GM18505 (cell line): Measurements from ENCODE around the gene PLEKHM3.
A peak's percentile ranks its signal among the peaks of the same experiment; 100 is the strongest.

Experiments
- ATAC-seq: cut with Tn5 transposase; IDR thresholded peaks from one replicate; pipeline ENCODE4 v1.9.1; 2021; ENCODE audit not compliant: unreplicated experiment
- POLR2A ChIP-seq: IDR thresholded peaks from 4 replicates; pipeline ENCODE4 v1.6.1; 2011; ENCODE audit warnings: borderline replicate concordance; ENCODE audit not compliant: insufficient read depth, insufficient read length; ENCODE audit errors: extremely low read depth

Gene PLEKHM3

GRCh38 chr2:207883002-207883780 is 142.1 kb downstream of the PLEKHM3 start:
- TF ChIP-seq POLR2A: no peak
- ATAC-seq: no peak

DNA sequence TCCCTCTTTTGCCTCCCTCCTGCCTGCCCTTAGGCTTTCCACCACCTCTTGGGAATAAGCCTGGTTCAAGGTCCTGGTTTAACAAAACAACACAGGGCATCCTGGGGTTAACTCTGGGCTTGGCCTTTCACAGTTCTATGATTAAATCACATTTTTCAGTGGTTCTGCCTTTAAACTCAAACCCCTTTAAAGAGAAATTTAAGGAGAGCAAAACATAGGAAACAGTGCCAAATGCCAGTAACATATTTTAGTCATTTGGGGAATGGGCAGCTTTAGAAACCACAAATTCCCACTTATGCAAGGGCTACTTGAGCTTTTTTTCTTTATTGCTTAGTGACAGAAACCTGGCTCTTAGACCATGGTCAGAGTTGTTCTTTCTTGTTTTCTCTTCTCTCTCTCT is 143.4 kb downstream of the PLEKHM3 start:
- TF ChIP-seq POLR2A: no peak
- no peak for ATAC-seq

DNA sequence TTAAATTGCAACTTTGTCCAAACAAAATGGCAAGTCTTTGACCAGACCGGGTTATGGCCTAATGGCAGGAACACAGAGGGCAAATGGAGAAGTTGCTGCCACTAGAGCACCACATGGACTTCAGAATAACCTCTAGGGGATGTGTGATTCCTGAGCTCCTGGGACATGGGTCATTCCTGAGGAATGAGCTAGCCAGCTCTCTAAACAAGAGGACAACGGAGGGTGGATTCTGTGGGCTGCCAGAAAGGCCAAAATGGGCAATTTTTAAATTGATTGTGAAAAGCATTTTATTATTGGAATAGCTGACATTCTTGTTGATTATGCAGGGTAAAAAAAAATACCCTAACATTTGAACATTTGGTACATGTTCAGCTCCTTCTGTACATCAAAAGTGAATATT is 145.8 kb downstream of the PLEKHM3 start:
- no peak for TF ChIP-seq POLR2A
- ATAC-seq: no peak

DNA sequence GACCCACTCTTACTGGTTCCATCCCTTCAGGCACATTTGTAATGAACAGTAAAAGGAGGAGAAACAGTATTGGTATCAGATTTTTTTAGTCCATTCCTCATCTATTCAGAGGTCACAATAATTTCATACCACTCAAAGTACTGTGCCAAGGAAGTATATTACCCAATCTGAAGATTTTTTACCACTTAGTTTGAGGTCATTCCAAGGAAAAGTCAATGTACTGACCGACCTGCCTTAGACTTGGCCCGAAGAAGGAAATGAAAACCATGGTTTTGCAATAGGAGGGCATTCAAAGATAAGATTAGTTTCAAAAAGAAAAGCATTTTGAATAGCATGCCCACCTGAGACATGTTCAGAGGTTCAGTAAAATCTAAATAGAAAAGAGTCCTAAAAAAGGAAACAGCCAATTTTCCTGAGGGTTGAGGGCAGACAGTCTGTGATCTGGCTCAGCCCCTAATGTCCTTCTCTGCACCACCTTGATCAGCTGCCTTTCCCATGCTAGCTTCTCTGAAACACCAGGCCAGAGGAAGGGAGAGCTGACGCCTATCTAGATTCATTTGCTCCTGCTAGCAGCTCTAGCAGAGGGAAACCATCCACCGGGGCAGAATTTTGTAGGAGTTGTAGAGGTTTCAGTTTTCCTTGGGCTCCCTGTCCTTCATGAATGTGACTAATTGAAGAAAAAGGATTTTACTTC is 148.3 kb downstream of the PLEKHM3 start:
- ATAC-seq: no peak
- no peak for TF ChIP-seq POLR2A

GRCh38 chr2:207875473-207876212 is 149.7 kb downstream of the PLEKHM3 start:
- TF ChIP-seq POLR2A: no peak
- ATAC-seq: no peak

DNA sequence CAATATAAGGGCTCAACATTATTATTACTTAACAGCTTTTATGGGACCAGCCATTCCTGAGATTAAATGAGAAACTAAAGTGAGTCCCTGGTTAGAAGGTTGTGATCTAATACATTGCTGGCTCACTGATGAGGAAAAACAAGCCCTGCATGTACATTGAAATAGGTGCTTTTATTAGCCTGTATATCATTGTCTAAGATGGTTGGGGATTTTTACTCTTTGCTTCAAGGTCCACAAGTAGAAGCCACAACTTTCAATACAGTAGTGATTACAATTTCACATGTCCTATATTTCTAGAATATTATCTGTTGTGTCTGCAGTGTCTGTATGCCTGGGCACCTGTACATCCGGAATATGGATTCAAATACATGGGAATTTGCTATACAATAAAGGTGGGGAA is 151.5 kb downstream of the PLEKHM3 start:
- no peak for TF ChIP-seq POLR2A
- peak; percentile 72 for ATAC-seq

DNA sequence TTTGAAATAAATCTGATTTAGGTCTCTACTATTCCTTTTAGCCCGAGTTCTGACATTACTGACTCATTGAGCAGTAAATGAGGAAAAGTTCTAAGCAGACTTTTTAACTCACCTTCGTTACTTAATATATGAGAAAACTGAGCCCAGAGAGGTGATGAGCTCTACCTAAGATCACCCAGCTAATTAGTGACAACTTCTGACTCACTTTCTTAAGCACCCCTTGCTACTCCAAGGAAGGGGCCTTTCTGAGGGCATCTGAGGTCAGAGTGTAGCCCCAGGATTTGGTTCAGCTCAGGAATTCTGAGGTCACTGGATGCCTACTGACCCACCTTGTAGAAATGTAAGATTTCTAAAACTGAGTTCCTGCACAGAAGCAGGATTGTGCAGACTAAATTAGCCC is 153.4 kb downstream of the PLEKHM3 start:
- no peak for TF ChIP-seq POLR2A
- no peak for ATAC-seq

DNA sequence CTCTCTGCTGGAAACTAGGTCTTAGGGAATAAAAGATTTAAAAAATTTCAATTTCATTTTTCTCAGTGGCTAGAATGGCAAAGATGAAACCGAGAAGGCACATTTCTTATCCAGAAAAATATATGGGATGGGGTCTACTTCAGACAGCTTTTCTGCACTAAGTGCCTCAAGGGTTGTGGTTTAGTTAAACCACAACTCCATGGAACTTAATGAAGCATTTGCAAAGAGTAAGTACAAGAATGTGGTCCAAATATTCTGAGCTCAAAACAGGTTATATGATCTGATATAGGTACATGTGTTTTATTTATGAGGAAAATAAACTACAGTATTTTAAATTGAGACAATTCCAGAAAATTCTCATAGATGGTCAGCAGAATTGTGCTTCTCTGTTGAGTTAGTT is 153.8 kb downstream of the PLEKHM3 start:
- no peak for ATAC-seq
- TF ChIP-seq POLR2A: no peak

DNA sequence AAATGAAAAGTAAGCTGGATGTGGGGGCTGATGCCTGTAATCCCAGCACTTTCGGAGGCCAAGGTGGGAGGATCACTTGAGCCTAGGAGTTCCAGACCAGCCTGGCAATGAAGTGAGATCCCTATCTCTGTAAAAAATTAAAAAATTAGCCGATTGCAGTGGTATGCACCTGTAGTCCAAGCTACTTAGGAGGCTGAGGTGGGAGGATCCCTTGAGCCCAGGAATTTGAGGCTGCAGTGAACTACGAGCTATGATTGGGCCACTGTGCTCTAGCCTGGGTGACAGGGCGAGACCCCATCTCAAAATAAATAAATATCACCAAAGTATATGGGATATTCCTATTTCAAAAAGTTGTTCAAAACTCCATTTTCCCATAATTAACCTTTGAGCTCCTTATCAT is 154.5 kb downstream of the PLEKHM3 start:
- no peak for ATAC-seq
- TF ChIP-seq POLR2A: no peak

- ATAC-seq: no peak
- TF ChIP-seq POLR2A: no peak
These were observed 155.2 kb downstream of the PLEKHM3 start for GRCh38 chr2:207869784-207870778.

- no peak for TF ChIP-seq POLR2A
- ATAC-seq: no peak
These were observed 156.3 kb downstream of the PLEKHM3 start for GRCh38 chr2:207868855-207869596.

DNA sequence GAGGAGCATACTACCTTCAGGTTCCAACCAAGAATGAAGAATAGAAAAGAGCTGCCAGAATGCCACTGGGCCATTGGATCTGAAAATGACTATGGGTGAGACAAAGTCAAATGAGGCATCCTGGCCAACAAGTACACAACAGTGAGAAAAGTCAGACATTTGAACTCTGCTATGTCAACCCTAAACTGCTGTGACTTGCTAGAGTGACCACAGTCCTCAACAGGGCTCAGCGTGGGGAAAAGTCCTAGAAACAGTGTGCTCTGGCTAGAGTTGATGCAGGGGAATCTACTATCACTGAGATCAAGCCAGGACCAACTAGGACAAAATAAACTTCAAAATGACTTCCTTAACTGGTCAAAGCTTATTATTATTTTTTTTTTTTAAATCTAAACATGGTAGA is 157.4 kb downstream of the PLEKHM3 start:
- ATAC-seq: no peak
- TF ChIP-seq POLR2A: no peak
